Measurements from ENCODE around the gene LRRC74B.
"Not testable (repeated sequence)": the region's sequence is repeated elsewhere in the genome, so short reads cannot be mapped to it uniquely, and the experiment has no call there.

The LRRC74B gene

DNA sequence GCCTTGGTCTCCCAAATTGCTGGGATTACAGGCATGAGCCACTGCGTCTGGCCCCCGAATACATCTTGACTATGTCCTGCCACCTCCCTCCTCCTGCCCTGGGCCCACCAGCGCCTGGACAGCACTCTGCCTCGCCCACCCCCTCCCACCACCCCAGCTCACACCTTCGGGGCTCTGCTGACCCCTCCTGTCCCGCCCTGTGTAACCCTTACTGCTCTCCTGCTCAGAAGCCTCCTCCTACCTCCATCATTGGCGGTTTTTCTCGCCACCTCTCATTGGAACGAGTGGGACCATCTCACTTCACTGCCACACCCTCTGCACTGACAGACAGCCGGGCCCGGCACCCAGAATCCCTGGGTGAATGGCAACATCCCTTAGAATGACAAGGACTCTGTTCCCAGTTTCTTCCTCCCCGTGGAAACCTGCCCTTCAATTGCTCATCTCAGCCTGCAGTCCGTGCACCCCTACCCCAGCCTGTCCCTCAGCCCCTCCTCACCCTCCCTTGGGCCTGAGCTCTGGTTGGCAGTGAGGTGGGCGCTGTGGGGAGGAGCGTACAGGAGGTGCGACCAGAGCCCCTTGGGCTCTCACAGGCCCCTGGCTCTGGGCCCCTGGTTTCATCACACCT lies 32.2 kb downstream of the LRRC74B start:
- DNase-seq = no peak

- DNase-seq = no peak
Measured at GRCh38 chr22:21078916-21079315, 33.2 kb downstream of the LRRC74B start.

- DNase-seq = no peak
Measured at GRCh38 chr22:21079493-21079892, 33.7 kb downstream of the LRRC74B start.

DNA sequence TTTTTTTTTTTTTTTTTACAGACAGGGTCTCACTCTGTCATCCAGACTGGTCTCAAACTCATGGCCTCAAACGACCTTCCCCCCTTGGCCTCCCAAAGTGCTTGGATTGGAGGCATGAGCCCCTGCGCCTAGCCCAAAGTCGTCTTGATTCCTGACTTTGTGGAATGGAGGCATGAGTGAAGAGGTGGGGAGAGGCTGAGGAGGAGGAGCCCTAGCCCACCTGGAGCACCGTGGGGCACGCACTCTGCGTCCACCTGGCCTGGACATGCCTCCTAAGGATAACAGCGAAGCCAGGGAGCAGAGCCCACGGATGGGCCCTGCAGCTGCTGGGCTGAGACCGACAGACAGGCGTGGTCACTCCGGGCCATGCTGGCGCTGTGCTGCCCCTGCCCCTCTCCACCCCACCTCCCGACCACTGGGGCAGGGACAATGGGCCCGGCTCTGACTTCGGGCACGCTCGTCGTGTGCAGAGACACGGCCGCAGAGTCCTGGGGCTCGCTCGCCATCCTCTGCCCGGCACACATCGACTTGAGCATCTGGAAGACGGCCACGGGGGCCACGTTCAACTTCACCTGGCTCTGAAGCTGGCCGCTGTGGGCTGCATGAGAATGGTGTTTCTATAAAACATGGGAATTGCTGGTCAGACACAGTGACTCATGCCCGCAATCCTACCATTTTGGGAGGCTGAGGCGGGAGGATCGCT lies 34.8 kb downstream of the LRRC74B start:
- no peak for DNase-seq

DNA sequence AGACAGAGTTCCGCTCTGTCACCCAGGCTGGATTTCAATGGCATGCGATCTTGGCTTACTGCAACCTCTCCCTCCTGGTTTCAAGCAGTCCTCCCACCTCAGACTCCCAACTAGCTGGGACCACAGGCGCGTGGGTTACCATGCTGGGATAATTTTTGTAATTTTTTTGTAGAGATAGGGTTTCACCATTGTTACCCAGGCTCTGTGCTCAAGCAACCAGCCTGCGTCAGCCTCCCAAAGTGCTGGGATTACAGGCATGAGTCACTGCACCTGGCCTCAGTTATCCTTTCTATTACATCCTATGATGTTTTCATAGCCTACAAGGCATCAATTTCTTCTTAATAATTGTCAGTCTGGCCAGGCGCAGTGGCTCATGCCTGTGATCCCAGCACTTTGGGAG lies 36.5 kb downstream of the LRRC74B start:
- no peak for DNase-seq

DNA sequence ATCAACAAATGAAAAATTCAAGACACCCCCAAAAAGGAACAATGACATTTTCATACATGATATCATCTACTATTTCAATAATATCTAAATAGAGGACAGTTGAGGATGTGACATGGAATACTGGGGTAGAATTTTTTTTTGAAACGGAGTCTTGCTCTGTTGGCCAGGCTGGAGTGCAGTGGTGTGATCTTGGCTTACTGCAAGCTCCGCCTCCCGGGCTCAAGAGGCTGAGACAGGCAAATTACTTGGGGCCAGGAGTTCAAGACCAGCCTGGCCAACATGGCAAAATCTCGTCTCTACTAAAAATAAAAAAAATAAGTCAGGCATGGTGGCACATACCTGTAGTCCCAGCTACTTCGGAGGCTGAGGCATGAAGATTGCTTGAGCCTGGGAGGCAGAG lies 41.4 kb downstream of the LRRC74B start:
- no peak for DNase-seq

- not testable (repeated sequence) for DNase-seq
Measured at GRCh38 chr22:21087926-21088325, 42.2 kb downstream of the LRRC74B start.

- not testable (repeated sequence) for DNase-seq
Measured at GRCh38 chr22:21091220-21091619, 45.5 kb downstream of the LRRC74B start.

DNA sequence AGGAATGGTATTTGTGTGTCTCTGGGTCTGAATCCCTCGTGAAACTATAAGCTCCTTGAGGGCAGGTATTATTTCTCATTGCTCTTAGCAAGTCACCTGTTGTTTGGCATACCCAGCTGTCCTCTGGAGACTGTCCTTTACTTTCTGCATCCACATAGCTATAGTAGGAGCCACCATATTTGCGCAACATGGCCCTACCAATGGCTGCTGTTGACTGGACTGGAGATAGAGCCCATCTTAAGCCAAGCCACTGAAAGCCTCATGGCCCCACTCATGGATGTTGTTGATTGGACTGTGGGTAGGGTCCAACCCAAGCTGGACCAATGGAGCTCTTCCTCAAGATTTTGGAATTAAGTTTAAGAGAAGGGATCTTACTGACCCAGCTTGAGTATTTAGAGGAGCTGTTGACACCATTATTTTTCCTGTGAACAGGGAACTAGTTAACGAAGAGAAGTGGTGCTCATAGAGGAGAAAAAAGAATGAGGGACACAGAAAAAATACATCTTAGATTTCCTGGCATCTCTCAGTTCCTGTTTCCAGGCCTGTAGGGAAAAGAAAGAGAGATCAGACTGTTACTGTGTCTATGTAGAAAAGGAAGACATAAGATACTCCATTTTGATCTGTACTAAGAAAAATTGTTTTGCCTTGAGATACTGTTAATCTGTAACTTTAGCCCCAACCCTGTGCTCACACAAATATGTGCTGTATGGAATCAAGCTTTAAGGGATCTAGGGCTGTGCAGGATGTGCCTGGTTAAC lies 47.2 kb downstream of the LRRC74B start:
- peak; percentile 72 for DNase-seq

DNA sequence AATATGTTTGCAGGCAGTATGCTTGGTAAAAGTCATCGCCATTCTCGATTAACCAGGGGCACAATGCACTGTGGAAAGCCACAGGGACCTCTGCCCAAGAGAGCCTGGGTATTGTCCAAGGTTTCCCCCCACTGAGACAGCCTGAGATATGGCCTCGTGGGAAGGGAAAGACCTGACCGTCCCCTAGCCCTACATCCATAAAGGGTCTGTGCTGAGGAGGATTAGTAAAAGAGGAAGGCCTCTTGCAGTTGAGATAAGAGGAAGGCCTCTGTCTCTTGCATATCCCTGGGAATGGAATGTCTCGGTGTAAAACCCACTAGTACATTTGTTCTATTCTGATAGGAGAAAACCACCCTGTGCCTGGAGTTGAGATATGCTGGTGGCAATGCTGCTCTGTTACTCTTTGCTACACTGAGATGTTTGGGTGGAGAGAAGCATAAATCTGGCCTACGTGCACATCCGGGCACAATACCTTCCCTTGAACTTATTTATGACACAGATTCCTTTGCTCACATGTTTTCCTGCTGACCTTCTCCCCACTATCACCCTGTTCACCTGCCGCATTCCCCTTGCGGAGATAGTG lies 47.9 kb downstream of the LRRC74B start:
- DNase-seq = peak; percentile 97

DNA sequence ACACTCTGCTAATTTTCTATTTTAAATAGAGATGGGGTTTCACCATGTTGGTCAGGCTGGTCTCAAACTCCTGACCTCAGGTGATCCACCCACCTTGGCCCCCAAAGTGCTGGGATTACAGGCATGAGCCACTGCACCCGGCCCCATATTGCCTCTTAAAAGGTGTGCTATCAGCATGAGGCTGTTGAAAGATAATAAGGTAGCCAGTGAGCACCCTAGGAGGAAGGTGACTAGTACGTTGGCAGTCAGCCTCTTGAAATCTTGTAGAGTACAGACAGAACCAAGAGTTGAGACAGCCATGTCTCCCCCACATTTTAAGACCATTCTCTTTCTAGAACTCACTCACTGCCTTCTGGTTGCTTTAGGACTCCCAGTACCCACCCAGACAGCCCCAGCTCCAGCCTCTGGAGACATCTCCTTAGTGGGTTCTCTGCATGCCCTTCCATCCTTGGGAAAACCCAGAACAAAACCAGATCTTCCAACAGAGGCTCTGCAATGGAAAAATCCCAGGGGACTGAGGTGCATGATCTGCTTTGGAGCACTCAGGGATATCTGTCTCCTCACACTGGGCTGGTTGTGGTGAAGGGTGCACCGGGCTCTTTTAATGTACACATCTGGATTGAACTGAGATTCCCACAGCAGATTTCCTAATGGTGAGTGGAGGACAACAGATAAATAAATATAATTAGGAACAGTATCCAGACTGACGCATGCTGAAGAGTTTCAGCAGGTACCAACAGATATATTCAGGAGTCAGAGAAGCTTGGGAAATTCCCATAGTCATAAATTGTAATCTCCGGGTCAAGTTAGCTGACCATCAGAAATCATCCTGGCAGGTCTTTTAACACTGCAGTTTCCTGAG lies 49.4 kb downstream of the LRRC74B start:
- DNase-seq = no peak

GRCh38 chr22:21095773-21096107 lies 50.0 kb downstream of the LRRC74B start:
- DNase-seq = no peak

GRCh38 chr22:21096878-21097277 lies 51.1 kb downstream of the LRRC74B start:
- not testable (repeated sequence) for DNase-seq

- DNase-seq = peak; percentile 77
Measured at GRCh38 chr22:21098099-21098671, 52.4 kb downstream of the LRRC74B start.

GRCh38 chr22:21099578-21099977 lies 53.8 kb downstream of the LRRC74B start:
- DNase-seq = no peak

DNA sequence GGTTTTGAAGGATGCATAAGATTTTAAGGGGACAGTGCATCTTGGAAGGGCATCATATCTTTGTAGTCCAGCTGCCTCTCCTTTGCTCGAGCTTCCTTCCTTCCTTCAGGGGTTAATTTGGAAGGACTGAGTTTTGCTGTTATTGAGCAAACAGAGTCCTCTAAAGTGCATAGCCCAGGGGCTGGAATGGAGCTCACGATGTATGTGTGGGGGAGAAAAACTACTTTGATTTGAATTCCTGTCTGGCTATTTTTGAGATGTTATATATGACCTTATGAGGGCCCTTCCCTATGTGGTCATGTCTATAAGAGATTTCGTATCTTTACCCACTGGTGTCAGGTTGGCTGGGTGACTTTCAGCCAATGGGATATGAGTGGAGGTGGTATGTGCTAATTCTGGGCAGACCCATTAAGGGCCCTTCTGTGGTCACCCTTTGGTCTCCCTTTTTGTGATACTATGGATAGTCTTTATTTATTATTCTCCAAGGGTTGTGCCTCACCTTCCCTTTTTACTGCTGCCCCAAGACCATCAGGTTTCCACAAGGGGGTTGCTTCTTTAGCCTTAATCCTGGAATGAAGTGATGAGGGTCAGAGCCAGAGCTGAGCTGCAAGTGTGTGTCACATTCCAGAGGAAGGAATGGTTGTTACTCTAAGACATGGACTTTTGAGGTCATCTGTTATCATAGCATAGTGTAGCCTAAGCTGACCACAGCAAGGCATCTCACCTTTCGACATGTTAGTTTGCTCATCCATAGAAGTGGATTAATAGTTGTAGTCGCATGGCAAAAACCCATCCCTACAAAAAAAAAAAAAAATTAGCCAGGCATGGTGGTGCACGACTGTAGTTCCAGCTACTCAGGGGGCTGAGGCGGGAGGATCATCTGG lies 54.6 kb downstream of the LRRC74B start:
- DNase-seq = no peak

- no peak for DNase-seq
Measured at GRCh38 chr22:21101877-21102638, 56.3 kb downstream of the LRRC74B start.

DNA sequence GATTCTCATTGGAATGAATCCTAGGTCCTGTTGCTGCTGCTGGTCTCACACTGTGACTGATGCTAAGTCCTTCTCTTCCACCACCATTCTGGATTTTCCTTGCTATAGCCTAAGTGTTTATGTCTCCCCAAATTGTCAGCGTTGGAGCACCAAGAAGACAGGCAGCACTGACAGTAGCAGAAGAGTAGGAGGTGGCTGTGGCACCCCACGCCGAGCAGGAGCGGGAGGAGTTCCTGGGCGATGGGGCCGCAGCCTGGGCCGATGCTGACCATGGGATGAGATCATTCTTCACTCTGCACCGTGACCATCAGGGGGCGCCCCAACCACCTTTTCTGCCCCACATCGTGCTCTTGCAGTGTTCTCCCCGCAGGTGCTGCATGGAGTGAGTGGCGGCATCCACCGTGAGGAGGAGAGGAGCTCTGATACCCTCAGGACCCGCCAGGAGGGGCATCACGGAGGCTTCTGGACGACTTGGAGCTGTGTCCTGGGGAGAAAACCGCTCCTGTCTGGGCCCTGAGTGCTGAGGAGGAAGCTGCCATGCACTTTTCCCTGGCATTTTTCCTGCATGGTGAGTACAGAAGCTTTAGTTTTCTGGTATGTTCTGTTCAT lies 57.0 kb downstream of the LRRC74B start:
- DNase-seq = peak; percentile 98

- peak; percentile 46 for DNase-seq
Measured at GRCh38 chr22:21103633-21104032, 57.9 kb downstream of the LRRC74B start.

DNA sequence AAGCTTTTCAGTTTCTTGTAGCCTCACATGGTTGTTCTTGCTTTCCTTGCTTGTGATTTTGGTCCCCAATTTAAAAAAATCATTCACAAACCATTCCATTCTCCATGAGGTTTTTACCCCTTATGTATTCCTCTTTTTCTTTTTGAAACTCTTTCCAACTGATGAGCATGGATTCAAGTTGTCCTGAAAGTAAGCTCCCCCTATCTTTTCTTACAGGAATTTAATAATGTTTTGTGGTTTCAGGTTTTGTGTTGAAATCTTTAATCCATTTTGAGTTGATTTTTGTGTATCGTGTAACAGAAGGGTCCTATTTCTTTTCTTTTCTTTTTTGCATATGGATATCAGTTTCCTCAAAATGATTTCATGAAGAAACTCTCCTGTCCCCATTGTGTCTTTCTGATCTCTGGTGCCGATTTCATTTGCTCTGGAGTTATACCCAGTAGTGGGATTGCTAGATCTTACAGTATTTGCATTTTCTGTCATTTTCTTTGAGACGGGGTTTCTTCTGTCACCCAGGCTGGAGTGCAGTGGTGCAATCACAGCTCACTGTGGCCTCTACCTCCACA lies 58.5 kb downstream of the LRRC74B start:
- peak; percentile 69 for DNase-seq
